HG03025 (cell line): ENCODE data around the gene LHCGR.
"Not testable (repeated sequence)": the region's sequence is repeated elsewhere in the genome, so short reads cannot be mapped to it uniquely, and the experiment has no call there.

Source experiments
- ATAC-seq: cut with Tn5 transposase; IDR thresholded peaks from one replicate; pipeline ENCODE4 v1.9.1; 2021; ENCODE audit warnings: mild to moderate bottlenecking, moderate library complexity; ENCODE audit not compliant: unreplicated experiment, low FRiP score

LHCGR gene

GRCh38 chr2:48749291-48750127, 6.0 kb downstream of the LHCGR start:
- ATAC-seq: peak; percentile 54

DNA sequence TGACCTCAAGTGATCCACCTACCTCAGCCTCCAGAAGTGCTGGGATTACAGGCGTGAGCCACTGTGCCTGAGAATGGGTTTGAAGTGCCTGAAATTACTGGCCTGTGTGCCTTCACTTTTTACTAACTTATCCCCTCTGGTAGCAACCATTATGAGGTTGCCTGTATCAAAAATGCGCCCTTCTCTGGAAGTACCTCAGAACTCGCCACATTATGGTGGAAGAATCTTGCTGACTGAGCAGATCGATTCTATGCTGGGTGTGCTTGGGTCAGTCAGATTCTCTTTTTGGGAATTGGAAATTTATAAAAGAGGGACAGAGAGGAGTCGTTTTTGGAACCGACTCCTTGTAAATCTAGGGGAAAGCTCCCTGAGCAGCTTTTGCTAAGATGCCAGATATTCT, 8.2 kb downstream of the LHCGR start:
- ATAC-seq: no peak

GRCh38 chr2:48739236-48739635, 16.3 kb downstream of the LHCGR start:
- ATAC-seq: not testable (repeated sequence)

GRCh38 chr2:48738806-48739205, 16.7 kb downstream of the LHCGR start:
- no peak for ATAC-seq

DNA sequence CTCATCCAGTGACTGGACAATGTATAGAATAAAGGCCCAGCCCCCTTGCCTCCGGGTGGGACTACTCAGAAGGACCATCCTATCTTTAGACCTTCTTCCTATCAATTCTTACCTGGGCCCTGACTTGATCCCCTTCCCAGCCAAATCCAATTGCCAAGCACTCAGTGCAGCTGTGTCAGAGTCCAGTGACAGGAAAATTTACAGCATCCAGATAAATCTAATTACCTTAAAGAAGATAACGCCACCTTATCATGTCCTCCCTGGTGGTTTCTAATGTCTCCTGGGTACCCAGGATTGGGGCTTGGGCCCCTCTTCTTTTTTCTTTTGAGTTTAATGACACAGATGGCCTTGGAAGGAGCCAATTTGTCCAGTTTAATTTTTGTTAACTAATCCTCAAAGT, 19.3 kb downstream of the LHCGR start:
- ATAC-seq: no peak

DNA sequence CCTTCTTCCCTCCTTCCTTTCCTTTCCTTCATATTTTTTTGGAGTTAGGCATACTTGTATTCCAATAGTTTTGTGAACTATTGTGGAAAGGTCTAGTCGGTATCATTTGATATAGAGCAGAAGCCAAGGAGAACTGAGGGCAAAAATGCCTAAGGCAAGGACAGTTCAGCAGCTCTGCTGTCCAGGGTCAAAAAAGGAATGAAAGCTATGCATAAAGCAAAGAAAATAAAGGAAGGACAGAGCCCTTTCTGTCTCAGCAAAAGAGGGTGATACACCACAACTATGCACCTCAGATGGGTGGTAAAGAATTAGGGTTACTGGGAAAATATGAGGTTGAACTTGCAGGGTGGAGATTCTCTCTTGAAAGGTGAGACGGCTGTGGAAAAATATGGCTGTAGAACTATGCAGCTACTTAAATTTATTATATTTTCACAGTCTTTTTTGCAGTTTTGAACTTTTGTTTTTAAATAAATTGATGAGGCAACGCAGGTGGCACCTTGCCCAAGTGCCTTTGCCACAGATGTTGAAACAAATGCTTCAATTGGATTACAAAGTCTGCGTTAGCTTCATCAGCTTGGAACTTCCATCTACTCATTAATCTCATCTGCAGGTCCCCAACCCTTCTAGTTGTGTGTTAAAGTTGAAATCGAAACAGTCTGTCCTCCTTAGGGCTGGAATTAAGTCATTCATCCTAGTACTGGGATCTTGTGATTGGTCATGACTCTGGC, 20.8 kb downstream of the LHCGR start:
- ATAC-seq: no peak

- ATAC-seq: no peak
Observed at GRCh38 chr2:48733067-48733503, 22.4 kb downstream of the LHCGR start.

DNA sequence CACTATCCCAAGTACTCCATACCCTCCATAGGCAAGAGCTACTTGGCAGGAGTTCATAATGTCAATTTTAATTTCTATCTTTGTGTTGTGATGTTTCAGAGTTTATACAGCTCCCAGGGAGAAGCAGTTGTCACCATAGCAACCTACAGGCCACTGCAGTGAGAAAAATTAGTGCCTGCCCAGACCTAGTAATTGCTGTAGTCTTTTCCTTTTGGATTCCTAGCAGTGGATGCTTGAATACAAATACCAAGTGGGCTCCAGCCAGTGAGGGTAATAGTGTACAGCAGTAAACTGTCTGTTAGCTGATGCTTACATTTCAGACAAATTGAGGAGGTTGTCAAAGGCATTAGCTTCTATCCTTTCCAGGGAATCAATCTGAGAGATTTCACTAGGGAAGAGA, 26.7 kb downstream of the LHCGR start:
- no peak for ATAC-seq

- no peak for ATAC-seq
Observed at GRCh38 chr2:48728295-48728694, 27.2 kb downstream of the LHCGR start.

DNA sequence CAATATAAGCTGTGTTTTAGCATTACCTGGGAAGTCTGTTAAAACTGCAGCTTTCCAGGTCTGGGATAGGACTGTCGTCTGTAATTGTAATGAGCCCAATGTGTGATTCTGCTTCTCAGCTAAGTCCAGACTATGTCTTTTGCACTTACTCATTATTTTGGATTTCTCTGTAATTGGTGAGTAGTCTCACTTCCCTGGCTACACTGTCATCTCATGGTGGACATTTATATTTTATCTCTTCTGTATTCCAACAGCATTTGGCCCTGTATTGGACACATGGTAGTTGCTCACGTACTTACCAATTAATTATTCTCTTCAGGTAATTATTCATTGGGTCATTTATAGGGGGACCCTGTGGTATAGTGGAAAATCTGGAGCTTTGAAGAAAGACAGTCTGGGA, 28.0 kb downstream of the LHCGR start:
- no peak for ATAC-seq

GRCh38 chr2:48725696-48726494, 29.6 kb downstream of the LHCGR start:
- ATAC-seq: no peak

DNA sequence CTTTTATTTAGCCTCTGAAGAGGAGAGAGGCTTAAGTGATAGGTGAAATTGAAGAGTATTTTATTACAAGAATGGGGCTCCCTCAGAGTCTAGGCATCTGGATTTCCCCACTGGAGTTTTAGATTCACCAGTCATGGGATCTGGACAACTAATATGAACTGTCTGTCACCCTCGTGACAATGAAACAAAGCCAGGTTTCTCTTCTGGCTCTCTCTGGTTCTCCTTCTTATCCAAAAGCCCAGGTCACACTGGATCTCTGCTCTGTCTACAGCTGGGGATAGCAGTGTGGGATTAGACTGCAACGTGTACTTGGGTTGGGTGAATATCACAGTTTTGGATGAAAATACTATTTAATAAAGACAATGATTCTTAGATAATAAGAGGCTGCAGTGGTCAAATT, 31.2 kb downstream of the LHCGR start:
- no peak for ATAC-seq

DNA sequence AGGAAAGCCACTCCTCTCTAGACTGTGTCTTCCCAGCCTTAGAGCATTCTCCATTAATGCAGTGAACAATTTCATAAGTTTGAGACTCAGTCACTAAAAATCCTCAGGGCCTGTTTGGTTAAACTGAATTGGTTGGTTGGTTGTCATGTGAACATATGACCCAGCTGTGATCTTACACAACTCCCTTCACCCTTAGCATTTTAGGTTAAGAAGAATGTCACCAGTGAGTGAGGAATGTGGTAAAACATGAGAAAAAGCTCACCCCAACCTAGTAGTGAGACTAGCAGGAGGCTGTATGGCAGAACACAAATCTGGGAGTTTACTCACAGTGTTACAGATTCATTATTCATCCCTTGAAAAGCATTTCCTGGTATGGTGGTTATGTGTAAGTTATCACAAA, 32.4 kb downstream of the LHCGR start:
- ATAC-seq: no peak

GRCh38 chr2:48722391-48722790, 33.1 kb downstream of the LHCGR start:
- ATAC-seq: no peak

- no peak for ATAC-seq
Observed at GRCh38 chr2:48721158-48721557, 34.4 kb downstream of the LHCGR start.

DNA sequence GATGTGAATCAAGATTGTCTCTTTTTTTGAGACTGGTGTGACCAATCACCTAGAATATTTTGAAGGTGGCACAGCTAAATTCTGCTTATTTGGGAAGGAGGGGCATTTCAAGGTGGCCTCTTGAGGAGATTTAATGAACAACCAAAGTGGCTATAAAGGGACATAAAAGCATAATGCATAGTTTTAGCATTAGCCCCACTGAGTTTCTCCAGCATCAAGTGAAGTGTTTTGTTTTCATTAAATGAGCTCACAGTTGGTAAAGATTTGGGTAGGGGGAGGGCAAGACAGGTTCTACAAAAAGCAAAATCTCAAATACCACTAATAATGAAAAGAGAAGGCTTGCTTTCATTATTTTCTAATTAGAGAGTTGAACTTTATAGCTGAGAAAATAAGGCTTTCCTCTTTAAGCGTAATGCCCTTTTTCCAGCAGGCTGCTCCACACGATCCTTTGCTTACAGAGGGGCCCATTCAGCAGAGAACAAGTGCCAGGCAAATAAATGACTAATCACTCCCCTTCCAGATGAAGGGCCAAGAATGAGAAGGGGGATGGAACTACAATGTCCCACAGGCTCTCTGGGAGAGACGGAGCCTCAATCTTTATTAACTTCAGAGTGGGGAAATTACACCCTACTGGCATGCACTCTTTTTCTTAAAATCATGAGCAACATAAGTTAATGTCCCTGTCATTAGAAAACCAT, 35.9 kb downstream of the LHCGR start:
- ATAC-seq: no peak

DNA sequence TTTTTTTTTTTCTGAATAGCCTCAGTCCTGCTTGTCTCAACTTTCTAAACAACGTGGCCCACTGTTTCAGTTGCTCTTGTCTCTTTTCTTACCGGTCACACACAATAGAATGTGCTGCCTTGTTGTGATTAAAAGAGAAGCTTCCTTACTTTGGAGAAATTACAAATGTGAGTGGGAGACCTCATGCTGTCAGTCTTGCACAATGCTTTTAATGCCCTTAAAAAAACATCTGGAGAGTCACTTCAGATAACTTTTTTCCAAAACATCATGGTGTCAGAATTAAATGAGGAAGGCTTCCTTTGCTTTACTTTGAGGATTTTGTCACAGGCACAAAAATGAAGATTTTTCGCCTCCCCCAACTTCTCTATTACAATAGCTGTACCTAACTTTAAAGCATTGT, 37.7 kb downstream of the LHCGR start:
- no peak for ATAC-seq

- ATAC-seq: no peak
Observed at GRCh38 chr2:48715956-48716355, 39.6 kb downstream of the LHCGR start.

DNA sequence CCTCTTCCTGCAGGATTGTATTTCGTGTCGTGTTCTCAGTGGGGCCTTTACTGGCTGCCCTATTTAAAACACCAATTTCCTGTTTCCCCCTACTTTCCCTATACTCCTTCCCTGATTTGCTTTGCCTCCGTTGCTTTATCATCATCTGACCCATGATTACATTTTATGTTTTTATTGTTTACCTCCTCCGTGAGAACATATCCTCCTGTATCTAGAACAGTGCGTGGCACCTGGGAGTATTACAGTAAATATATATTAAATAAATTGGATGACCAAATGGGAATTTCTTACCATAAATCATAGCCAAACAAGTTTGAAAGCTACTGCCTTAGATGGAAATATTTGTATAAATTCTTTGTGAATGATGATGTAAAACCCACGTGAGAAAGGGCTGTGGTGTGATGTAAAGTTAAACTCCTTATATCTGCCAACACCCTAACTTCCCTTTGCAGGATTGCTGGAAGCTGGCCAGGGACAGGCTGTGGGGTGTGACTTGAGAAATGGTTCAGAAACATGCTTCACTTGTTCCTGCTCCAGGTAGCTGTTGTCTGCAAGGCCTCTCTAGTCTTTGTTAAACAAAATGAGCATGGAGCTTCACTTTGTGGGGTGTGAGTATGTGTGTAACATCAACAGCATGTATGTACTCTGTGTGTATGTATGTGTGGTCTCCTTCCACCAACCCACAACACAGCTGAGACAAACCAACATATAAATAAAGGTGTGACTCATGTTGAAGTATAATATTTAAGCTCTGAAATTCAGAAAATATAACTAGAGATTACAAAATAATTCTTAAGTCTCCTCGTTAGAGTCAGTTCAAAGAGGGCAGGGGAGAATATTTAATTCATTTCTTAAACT, 40.3 kb downstream of the LHCGR start:
- no peak for ATAC-seq

GRCh38 chr2:48714245-48714644, 41.3 kb downstream of the LHCGR start:
- ATAC-seq: no peak
